NCI-H2196 (cell line): ENCODE measurements around the gene FBLN7.
"Not testable (repeated sequence)": the region's sequence is repeated elsewhere in the genome, so short reads cannot be mapped to it uniquely, and the experiment has no call there.

Experiments
- DNase-seq: peaks from one replicate; lab custom pipeline; 2025; ENCODE audit not compliant: unreplicated experiment; lab: John Stamatoyannopoulos, UW

FBLN7 gene

DNA sequence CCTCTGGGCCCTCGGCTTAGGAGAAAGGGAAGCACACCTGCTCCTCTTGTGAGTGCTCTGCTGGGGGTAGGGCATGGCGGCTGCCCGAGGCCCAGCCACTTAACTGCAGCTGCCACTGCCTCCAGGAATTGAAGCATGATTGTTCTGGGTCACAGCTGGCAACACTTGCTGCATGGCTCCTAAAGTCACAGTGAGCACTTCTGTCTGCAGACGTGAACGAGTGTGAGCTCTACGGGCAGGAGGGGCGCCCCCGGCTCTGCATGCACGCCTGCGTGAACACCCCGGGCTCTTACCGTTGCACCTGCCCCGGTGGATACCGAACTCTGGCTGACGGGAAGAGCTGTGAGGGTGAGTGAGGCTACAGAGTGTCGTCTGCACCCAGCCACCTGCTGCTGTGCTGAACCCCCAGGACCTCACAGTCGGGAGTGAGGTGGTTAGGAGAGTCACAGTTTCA, 44.4 kb downstream of the FBLN7 start:
- peak; percentile 89 for DNase-seq

DNA sequence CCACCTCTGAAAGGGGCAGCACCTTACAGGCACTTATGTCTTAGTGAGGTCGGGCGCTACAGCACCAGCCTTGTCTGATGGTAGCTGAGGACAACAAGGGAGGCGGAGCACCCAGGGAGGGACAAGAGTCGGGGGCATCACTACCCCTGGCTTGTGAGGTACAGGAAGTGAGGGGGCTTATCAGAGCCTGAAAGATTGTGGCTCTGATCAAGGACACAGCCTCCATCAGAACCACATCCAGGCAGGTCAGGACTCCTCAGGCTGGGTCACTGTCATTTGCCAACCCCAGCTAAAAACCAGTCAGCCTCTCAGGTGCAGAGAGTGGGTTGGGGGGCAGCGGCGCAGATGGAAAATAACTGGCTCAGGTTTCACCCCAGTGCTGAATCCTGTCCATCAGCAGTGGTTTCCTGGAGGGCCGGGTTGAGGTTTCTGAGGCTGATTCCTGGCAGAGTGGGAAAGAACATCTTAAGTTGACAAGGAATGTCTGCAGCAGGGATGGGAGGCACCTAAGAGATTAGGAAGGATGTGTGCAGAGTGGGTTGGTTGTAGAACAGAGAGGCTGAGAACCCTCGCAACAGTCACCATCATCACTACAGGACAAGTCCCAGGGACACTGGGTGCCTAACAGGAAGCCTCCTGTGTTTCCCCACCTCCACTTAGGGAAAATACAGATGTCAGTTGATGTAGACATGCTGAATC, 45.3 kb downstream of the FBLN7 start:
- no peak for DNase-seq

DNA sequence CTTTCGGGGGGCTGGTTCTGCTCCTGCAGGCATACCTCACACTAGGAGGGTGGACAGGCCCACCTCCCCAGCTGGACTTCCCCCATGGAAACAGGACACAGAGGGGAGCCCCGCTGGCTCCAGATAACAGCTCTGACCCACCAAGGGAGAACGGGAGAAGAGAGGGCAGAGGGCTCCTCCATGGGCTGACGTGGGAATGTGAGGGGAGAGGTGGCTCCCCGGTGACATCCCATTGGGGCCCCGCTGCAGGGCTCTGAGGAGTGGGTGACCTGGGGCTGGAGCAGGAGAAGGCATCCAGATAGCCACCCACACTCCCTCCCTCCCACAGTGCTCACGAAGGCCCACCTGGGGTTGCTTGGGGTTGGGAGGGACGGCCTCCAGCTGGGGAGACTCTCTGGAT, 45.9 kb downstream of the FBLN7 start:
- DNase-seq, result no peak

DNA sequence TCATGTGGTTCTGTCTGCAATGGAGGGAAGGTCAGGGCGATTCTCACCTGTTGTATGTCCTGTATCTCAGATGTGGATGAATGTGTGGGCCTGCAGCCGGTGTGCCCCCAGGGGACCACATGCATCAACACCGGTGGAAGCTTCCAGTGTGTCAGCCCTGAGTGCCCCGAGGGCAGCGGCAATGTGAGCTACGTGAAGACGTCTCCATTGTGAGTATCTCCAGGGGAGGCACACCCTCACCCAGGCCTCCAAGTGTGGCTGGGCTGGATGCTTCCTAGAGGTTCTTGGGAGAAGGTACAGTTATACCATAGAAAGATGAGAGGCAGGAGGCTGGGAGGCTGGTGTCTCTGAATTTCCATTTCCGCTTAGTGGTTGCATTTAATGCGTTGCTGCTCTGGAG, 46.9 kb downstream of the FBLN7 start:
- DNase-seq, result no peak

DNA sequence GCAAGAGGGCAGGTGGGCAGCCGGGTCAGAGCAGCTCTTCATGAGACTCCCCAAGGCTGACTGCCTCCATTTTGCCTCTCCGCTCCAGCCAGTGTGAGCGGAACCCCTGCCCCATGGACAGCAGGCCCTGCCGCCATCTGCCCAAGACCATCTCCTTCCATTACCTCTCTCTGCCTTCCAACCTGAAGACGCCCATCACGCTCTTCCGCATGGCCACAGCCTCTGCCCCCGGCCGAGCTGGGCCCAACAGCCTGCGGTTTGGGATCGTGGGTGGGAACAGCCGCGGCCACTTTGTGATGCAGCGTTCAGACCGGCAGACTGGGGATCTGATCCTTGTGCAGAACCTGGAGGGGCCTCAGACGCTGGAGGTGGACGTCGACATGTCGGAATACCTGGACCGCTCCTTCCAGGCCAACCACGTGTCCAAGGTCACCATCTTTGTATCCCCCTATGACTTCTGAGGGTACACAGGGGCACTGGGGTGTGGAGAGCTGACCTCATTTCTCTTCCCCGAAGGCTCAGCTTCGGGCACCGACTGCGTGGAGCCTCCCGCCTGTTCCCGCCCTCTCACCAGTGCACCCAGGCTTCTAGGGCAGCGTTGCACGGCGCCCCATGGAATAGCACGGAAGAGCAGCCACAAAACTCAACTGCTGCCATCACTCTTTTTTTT, 49.0 kb downstream of the FBLN7 start:
- DNase-seq, result no peak

DNA sequence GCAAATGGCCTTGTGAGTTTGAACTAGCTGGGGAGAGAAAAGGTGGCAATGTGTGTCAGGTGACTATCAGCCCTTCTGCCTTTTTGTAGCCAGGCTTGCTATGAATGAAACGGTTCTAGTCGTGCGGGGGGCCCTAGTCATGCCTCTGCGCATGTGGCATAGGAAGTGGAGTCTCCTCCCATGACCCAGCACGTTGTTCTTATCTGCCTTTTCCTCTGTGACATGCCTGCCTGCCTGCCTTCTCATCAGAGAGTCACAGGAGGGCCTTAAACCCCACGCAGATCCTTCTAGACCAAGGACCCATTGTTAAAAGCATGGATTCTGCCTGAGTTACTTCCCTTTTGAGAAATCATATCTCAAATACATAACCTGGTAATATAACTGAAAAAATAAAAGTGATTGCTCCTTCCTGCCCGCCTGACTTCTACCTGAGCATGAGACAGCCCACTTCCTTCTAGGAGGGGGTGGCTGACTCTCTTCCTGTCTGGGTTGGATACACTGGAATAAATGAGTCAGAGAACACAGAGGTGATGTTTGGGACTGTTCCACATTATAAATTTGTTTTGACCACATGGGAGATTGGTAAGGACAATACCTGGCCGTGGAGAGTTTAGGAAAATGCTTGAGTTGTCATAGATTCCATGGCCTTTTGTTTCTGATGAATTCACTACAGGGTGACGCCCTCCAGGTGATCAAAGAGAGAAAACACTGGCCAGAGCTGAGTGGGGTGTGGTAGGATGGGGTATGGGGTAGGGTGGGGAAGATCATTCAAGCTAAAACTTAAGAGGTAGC, 49.8 kb downstream of the FBLN7 start:
- no peak for DNase-seq

DNA sequence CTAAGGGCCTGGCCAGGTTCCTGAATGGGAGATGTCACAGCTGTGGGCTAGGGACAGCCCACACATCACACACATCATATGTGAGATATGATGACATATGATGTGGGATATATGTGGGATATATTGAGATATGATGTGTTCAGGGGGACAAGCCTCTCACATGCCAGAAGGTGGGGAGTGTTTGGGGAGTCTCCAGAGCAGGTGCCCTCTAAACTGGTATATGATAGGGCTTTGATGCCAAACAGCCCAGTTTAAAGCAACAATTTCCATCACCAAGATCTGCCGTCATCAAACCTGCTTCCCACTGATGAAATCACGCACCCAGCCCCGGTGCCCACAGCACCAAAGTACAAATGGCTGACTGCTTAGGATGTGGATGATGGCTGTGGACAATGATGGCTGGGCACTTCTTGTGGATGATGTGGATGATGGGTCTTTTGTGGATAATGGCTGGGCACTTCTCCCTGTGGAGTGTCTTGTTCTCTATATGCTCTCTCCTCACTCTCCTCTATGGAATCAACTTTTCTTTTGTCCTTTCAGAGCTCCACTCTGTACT, 50.9 kb downstream of the FBLN7 start:
- no peak for DNase-seq

DNA sequence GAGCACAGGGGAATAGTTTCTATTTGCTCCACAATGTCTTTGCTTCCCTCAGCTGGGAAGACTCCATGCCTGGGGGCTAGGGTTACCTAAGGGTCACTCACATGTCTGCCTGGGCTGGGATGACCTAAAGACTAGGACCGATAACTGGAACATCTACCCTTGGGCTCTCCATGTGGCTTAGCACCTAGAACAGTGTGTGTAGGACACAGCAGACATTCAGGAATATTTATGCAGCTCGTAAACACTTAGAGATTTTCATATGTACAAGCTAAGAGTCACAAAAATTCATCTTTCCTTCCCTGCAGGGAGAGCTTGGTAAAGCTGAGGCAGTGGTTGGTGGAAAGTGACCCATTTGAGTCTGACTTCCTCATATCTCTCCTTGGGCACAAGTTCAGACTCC, 55.8 kb downstream of the FBLN7 start:
- DNase-seq, result no peak

DNA sequence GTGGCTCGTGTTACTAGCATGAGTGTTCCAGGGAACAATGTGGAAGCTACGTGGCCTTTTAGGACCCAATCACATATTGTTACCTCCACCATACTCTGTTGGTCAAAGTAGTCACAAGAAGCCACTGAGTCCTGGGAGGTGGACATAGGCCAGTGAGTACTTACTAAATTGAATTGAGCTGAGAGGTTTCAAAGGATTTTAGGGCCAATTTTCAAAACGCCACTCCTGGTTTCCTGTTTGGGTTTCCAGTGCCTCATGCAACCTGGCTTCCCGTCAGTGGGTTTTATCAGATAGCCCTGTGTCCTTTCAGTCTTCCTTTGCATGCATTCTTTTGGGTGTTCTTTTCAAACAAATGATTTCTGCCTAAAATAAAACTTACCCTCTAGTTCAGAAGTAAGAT, 56.3 kb downstream of the FBLN7 start:
- DNase-seq, result no peak

DNA sequence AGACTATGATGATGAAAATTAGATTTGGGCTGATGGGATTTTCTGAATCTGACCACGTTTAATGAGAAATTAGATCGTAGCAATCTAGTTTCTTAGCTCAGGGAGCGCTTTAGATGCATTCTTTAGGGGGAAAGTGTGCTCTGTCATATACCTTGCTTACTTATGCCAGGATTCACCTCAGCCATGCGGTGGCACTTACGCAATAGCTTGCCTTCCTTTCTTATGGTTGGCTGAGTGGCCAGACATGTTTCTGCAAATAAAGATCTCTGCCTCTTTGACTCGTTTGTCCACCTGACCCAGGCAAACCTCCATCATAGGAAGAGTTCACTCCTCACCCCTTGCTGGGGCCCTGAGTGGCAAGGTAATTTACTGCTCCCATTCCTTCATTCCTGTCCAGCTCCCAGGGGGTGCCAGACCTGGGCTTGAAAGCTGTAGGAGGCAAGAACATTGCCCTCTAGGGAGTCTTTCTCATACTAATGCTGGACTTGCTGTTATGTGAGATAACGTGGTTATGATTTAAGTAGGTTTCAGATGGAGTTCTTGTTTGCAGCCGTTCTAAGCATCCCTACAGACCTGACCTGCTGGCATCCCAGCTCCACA, 57.1 kb downstream of the FBLN7 start:
- DNase-seq, result no peak

DNA sequence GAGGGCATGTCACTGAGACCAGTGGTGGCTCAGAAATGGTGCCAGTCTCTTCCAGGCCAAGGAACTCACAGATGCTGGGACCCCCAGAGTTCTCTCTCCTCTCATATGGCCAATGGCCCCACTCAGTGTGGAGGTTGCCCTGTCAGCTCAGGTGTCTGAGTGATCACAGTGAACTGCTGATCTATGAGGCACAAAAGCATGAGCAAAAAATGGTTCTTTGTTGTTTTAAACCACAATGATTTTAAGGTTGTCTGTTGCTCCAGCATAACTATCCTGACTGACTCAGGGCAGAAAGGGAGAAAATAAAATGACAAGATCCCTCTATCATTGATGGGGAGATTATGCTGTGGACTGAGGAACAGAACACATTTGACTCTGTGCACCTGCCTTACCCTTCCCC, 57.8 kb downstream of the FBLN7 start:
- DNase-seq, result no peak

DNA sequence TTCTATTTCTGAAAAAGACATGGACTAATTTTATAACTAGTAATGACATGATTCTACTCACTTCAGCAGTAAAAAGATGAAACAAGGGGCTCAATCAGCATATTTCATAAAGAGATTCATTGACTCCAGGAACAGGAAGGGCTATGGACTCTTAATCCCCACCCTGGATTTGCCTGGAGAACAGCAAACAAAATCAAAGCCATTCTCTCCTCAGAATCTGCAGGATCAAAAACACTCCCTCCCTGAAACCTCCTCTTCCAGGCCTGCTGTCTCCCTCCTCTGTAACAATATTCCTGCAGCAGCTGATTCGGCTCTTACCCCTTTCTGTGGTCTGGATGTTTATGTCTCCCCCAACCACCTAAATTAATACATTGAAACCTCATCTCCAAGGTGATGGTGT, 59.7 kb downstream of the FBLN7 start:
- DNase-seq, result no peak

DNA sequence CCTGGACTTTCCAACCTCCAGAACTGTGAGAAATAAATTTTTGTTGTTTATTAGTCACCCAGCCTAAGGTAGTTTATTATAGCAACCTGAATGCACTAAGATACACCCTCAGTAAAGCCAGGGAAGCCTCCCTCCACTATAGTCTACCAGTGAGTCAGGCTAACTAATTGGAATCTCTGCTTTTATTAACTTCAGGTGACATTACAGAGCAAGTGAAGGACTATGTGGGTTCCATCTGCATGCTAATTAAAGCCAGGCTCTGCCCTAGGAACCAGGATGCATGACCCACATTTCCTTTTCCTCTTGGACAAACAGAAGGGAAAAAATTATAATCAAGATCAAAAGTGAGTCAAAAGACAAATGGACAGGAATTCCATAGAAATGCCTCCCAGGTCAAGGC, 60.6 kb downstream of the FBLN7 start:
- DNase-seq, result no peak

DNA sequence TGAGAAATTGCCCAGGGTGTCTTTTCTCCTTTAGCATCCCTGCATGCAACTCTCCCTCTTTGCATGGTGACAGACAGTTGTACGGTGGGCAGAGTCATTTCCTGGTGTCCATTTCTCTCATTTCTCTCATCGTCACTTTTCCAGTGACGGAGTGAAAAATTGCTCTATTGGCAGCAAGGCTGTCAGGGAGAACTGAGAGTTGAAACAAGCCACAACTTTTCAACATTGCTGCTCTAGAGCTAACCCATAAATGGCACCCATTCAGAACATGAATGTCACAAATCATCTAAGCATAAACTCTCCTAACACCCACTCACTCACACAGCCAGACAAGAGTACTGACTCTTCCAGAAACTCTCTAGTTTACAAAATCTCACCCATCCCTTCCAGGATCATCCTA, 61.0 kb downstream of the FBLN7 start:
- DNase-seq, result no peak

DNA sequence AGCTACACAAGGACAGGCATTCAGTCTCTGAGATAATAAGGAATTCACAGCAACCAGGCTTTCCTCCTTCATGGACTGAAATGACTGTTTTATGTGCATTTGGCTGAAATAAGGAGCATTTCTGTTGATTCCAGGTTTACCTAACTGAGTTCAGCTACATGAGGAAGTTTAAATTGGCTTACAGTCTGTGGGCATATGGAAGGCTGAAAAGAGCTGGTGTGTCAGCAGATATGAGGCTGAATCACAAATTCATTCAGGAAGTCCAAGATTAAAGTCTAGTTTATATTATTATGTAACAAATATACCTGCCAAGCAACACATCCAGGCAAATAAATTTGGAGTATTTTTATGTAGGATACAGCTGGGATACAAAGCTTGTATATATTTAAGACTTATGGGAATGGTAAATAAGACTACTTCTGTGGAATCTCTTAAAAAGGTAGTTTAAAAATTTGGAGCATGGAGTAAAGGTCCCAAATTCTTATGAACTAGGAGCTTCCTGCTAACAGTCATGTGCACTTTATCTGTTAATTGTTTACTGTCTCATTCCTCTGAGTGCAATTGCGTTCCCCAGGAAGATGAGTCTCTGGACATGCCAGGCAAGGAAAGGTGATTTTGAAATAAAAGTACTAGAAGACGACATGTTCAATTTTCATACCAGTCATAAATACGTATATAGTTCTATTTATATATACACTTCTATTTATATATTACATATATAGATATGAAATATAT, 63.7 kb downstream of the FBLN7 start:
- no peak for DNase-seq

DNA sequence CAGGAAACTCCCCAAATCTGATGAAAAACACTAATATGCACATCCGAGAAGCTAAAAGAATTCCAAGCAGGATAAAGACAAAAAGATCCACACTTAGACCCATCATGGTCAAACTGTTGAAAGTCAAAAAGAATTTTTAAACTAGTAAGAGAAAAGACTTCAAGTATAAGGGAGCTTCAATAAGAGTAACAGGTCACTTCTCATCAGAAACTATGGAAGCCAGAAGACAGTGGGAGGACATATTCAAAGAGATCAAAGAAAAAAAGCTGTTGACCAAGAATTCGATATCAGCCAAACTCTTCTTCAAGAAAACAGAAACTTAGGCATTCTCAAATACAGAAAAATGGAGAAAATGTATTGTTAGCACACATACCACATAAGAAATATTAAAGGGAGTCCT, 66.2 kb downstream of the FBLN7 start:
- no peak for DNase-seq

DNA sequence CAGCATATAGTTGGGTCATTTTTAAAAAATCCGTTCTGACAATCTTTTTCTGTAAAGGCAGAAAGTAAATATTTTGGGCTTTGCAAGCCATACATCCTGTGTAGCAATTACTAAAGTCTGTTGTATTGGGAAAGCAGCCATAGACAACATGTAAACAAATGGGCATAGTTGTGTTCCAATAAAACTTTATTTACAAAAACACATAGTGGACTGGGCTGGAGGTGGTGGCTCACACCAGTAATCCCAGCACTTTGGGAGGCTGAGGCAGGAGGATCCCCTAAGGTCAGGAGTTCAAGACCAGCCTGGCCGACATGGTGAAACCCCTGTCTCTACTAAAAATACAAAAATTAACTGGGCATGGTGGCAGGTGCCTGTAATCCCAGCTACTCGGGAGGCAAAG, 69.7 kb downstream of the FBLN7 start:
- DNase-seq, result not testable (repeated sequence)

DNA sequence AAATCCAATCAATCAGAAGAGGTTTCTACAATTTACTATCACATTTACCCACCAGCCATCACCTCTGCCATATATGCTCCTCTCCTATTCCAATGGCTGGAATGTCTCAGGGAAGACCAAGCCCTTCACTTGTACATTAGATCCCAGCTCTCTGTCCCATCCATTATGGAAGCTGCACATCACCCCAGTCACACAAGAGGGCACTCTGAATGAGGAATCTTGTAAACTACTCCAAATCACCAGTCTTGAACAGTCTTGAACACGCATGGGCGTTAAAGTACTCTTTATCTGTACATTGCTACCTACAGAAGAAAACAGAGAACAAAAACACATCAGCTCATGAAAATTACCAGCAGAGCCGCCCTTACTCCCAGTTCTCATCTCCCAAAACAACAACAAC, 78.0 kb downstream of the FBLN7 start:
- DNase-seq, result no peak

DNA sequence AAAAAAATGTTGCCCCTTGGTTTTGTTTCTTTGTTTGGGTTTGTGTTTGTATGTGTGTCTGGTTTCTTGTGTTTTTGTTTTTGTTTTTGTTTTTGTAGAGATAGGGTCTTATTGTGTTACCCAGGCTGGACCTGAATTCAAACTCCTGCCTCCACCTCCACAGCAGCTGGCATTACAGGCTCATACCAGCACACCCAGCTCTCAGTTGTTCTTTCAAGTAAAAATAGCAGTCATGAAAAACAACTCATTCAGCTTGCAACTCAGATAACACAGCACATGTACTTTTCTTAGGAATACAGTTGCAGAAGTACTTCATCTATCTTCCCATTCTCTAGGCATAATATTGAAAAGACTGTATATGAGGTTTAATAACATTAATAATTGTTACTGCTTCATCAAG, 79.7 kb downstream of the FBLN7 start:
- no peak for DNase-seq

DNA sequence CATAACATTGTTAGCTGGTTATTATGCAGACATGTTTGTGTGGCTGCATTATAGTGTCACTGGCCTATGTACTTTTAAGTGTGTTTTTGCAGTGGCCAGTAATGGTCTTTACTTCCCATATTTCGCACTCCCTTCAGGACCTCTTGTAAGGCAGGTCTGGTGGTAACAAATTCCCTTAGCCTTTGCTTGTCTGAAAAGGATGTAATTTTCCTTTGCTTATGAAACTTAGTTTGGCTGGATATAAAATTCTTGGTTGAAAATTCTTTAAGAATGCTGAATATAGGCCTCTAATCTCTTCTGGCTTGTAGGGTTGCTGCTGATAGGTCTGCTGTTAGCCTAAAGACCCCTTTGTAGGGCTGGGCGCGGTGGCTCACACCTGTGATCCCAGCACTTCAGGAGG, 82.0 kb downstream of the FBLN7 start:
- no peak for DNase-seq

DNA sequence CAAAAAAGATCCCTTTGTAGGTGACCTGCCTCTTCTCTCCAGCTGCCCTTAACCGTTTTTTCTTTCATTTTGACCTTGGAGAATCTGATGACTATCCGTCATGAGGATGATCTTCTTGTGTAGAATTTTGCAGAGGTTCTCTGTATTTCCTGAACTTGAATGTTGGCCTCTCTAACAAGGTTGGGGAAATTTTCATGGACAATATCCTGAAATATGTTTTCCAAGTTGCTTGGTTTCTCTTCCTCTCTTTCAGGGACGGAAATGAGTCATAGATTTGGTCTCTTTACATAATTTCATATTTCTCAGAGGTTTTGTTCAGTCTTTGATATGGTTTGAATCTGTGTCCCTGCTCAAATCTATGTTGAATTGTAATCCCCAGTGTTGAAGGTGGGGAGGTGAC, 82.6 kb downstream of the FBLN7 start:
- no peak for DNase-seq
